NB4 (cell line): ENCODE data around the gene THBS1.

Experiments
- MYC ChIP-seq: IDR thresholded peaks from 2 replicates; pipeline ENCODE4 v1.6.1; 2011; ENCODE audit warnings: low read depth, low read length
- POLR2A ChIP-seq: IDR thresholded peaks from 2 replicates; pipeline ENCODE4 v1.6.1; 2011; ENCODE audit warnings: mild to moderate bottlenecking; ENCODE audit not compliant: insufficient read length; ENCODE audit errors: extremely low read depth
- TF ChIP-seq, protein P1 (sequence below): IDR thresholded peaks from one replicate; pipeline ENCODE4 v1.5.1; 2012; ENCODE audit warnings: low read depth, low read length
- TF ChIP-seq, protein P2 (sequence below): IDR thresholded peaks from 2 replicates; pipeline ENCODE4 v1.6.1; 2011; ENCODE audit warnings: low read depth, low read length

DNA sequence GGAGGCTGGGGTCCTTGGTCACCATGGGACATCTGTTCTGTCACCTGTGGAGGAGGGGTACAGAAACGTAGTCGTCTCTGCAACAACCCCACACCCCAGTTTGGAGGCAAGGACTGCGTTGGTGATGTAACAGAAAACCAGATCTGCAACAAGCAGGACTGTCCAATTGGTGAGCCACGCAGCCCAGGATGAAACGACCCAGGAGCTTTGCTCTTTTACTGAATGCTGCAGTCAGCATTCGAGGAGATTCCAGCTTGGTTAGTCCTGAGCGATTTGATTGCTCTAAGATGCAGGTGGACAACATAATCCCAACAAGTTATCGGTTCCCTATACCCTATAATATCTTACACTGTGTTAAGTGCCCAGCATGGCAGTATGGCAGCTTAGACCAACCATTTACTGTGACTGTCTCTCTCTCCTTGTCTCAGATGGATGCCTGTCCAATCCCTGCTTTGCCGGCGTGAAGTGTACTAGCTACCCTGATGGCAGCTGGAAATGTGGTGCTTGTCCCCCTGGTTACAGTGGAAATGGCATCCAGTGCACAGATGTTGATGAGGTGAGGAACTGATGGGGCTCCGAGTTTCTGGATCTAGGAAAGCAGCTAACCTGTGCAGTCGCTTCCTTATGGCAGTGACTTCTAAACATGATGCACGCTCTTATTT, 7.8 kb downstream of the THBS1 start:
- TF ChIP-seq, protein P1, sequence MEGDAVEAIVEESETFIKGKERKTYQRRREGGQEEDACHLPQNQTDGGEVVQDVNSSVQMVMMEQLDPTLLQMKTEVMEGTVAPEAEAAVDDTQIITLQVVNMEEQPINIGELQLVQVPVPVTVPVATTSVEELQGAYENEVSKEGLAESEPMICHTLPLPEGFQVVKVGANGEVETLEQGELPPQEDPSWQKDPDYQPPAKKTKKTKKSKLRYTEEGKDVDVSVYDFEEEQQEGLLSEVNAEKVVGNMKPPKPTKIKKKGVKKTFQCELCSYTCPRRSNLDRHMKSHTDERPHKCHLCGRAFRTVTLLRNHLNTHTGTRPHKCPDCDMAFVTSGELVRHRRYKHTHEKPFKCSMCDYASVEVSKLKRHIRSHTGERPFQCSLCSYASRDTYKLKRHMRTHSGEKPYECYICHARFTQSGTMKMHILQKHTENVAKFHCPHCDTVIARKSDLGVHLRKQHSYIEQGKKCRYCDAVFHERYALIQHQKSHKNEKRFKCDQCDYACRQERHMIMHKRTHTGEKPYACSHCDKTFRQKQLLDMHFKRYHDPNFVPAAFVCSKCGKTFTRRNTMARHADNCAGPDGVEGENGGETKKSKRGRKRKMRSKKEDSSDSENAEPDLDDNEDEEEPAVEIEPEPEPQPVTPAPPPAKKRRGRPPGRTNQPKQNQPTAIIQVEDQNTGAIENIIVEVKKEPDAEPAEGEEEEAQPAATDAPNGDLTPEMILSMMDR = no peak
- TF ChIP-seq POLR2A = no peak
- TF ChIP-seq MYC = no peak
- TF ChIP-seq, protein P2, sequence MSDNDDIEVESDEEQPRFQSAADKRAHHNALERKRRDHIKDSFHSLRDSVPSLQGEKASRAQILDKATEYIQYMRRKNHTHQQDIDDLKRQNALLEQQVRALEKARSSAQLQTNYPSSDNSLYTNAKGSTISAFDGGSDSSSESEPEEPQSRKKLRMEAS = no peak
